ENCODE measurements around the gene GOLGA6L7. TPM values are rescaled to one million over a fixed set of nuclear protein-coding genes. Genes with fewer than 3 reads are reported as not detected.

GOLGA6L7 gene
- total RNA-seq, 2 experiments from 2014 or later = not detected

- no peak for ATAC-seq (ENCODE audit: poor library complexity)
- intact Hi-C loops (cut with DNase I, micrococcal nuclease) = loop anchor here (2.0 to 5.0 kb wide), 2 partner anchors 32 to 51 kb away; no protein-coding TSS in a partner anchor
- H3K27ac ChIP-seq (ENCODE audit: low read depth in 1 of 2, low read length in 2 of 2) = peak overlapping the region; percentile 30 to 44
- Mint-ChIP-seq H3K36me3 (ENCODE audit: low read depth) (peaks cover 8% of the 10 kb centered on the region), H3K27me3 (no peaks in the 10 kb centered on the region), H3K9me3 (no peaks in the 10 kb centered on the region), H3K27ac (peak overlapping the region; percentile 99), H3K4me3 (peak overlapping the region; percentile 90), H3K4me1 (ENCODE audit: low read depth) (peaks cover 47% of the 10 kb centered on the region)
- TF ChIP-seq, protein P1, sequence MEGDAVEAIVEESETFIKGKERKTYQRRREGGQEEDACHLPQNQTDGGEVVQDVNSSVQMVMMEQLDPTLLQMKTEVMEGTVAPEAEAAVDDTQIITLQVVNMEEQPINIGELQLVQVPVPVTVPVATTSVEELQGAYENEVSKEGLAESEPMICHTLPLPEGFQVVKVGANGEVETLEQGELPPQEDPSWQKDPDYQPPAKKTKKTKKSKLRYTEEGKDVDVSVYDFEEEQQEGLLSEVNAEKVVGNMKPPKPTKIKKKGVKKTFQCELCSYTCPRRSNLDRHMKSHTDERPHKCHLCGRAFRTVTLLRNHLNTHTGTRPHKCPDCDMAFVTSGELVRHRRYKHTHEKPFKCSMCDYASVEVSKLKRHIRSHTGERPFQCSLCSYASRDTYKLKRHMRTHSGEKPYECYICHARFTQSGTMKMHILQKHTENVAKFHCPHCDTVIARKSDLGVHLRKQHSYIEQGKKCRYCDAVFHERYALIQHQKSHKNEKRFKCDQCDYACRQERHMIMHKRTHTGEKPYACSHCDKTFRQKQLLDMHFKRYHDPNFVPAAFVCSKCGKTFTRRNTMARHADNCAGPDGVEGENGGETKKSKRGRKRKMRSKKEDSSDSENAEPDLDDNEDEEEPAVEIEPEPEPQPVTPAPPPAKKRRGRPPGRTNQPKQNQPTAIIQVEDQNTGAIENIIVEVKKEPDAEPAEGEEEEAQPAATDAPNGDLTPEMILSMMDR (IDR thresholded peaks at IDR 0.05) = no peak
- ChIA-PET CTCF (interaction anchor here (1.5 kb wide), 1 partner anchor 13 kb away, joined by 5 read pairs; no protein-coding TSS in a partner anchor), POLR2A (interaction anchor here (0.7 to 2.5 kb wide), 9 partner anchors 8 to 382 kb away, joined by 3 to 15 read pairs (median 3); partner anchors contain the start of gene NSMCE3)
- peak in 5 of 14 experiments; percentile 19 to 48 (median 39) for DNase-seq
- no peaks in the 10 kb centered on the region for H3K9me3 ChIP-seq (ENCODE audit: control insufficient read depth in 1 of 2, insufficient read depth in 1 of 2, low read length in 2 of 2)
- no peaks in the 10 kb centered on the region for H3K36me3 ChIP-seq (ENCODE audit: insufficient read depth, low read length)
- peaks cover 65% of the 10 kb centered on the region for H3K4me1 ChIP-seq (ENCODE audit: insufficient read depth, low read length)
- peak overlapping the region; percentile 73 for H3K4me3 ChIP-seq (ENCODE audit: low read length)
- peaks cover 0 to 2% of the 10 kb centered on the region in 2 experiments for H3K27me3 ChIP-seq (ENCODE audit: control insufficient read depth in 1 of 2, insufficient read depth in 2 of 2, low read length in 2 of 2)
Observed at GRCh38 chr15:28886431-28887338, 38.2 kb upstream of the GOLGA6L7 start.

DNA sequence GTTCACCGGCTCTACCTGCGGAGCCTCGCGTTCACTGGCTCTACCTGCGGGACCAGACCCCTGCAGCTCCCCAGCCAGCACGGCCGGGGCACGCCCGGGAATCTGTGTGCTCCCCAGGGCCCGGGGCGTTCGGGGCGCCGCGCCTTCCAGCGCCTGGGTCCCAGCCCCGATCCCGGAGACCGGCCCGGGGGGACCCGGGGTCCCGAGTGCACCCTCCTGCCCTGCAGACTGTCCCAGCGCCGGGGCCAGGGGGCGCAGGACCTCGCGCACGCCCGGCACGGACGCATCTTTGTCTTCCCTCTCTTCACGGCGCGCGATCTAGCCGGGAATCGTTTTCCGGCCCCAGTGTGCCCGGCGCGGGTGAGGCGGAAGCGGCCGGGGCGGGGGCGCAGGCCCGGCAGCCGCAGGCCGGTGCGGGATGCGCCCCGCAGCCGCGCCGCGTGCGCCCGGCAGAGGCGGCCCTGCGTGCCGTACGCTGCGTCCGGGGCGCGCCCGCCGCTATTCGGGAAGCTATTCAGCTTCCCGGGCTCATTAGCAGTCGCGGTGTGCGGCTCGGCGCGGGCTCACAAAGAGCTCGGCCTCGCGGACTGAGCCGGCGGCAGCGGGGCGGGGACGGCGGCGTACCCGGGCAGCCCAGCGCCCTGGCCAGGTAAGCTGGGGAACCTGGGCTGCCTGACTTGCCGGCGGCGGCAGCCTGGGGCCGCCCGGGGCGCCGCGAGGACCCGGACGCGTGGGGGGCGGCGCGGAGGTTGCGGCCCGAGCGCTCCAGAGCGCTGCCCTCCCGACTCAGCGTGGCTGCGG lies 37.4 kb upstream of the GOLGA6L7 start, which contains the start of gene APBA2:
TSS of gene APBA2 (plus strand) at position 345 of the 801 bp plus-strand sequence. CDS start 167,911 bp downstream, outside the sequence.
- ChIA-PET POLR2A (interaction anchor here (0.7 to 2.5 kb wide), 11 partner anchors 9 to 383 kb away, joined by 3 to 15 read pairs (median 4); partner anchors contain the start of gene NSMCE3), CTCF (interaction anchor here (0.6 to 1.9 kb wide), 3 partner anchors 20 to 89 kb away, joined by 3 to 4 read pairs (median 3); no protein-coding TSS in a partner anchor)
- no peaks in the 10 kb centered on the region for H3K9me3 ChIP-seq (ENCODE audit: control insufficient read depth in 1 of 2, insufficient read depth in 1 of 2, low read length in 2 of 2)
- peaks cover 0 to 2% of the 10 kb centered on the region in 2 experiments for H3K27me3 ChIP-seq (ENCODE audit: control insufficient read depth in 1 of 2, insufficient read depth in 2 of 2, low read length in 2 of 2)
- TF ChIP-seq, protein P1 (IDR thresholded peaks at IDR 0.05) = peak; percentile 34
- H3K4me1 ChIP-seq (ENCODE audit: insufficient read depth, low read length) = peaks cover 57% of the 10 kb centered on the region
- intact Hi-C loops (cut with DNase I, micrococcal nuclease) = loop anchor here (2.0 to 5.0 kb wide), 2 partner anchors 33 to 51 kb away; no protein-coding TSS in a partner anchor
- no peaks in the 10 kb centered on the region for H3K36me3 ChIP-seq (ENCODE audit: insufficient read depth, low read length)
- DNase-seq (peak; percentile 27 to 77 (median 48)), ATAC-seq (ENCODE audit: poor library complexity) (peak; percentile 59)
- peak within 1 kb of the TSS; percentile 99 for H3K27ac Mint-ChIP-seq
- H3K4me3 ChIP-seq (ENCODE audit: low read length) = peak within 1 kb of the TSS; percentile 73
- H3K27me3 Mint-ChIP-seq = no peaks in the 10 kb centered on the region
- H3K27ac ChIP-seq (ENCODE audit: low read depth in 1 of 2, low read length in 2 of 2) = peak within 1 kb of the TSS; percentile 30 to 44
- peak within 1 kb of the TSS; percentile 90 for H3K4me3 Mint-ChIP-seq
- no peaks in the 10 kb centered on the region for H3K9me3 Mint-ChIP-seq
- peaks cover 39% of the 10 kb centered on the region for H3K4me1 Mint-ChIP-seq (ENCODE audit: low read depth)
- peaks cover 5% of the 10 kb centered on the region for H3K36me3 Mint-ChIP-seq (ENCODE audit: low read depth)

Data from CD4-positive, alpha-beta T cell (primary cell).